ENCODE data around the gene PDZD2.

GRCh38 chr5:31957151-31957550 is 318.2 kb downstream of the PDZD2 start:
- no peak for TF ChIP-seq CTCF (IDR thresholded peaks at IDR 0.05)
- TF ChIP-seq POLR2A (IDR thresholded peaks at IDR 0.05) = no peak
